Natural killer cell treated with Interleukin-12 subunit alpha and Interleukin-12 subunit beta and Interleukin-15 and Interleukin-18, amount 100 ng/mL, for 72 hours (primary cell): ENCODE results near the gene SRPK2. TPM values are rescaled to one million over a fixed set of nuclear protein-coding genes. Genes with fewer than 3 reads are reported as not detected.
"Not testable (repeated sequence)": the region's sequence is repeated elsewhere in the genome, so short reads cannot be mapped to it uniquely, and the experiment has no call there.

ENCODE experiments used
- ATAC-seq, 2 donors: fragments of 150-1000 bp; cut with Tn5 transposase in 1 of 2; sonication (Bioruptor Pico), chemical (Tn5 transposase) in 1 of 2; 2 replicates each; pipeline ENCODE4 v1.10.0; 2021
- DNase-seq: peaks from one replicate; pipeline ENCODE4 v3.0.0; 2022; ENCODE audit warnings: low spot score
- H3K27ac Mint-ChIP-seq, 2 donors: 1 replicate in 1 of 2; 2 replicates in 1 of 2; pipeline ENCODE4 v1.8.0; 2022; ENCODE audit warnings: mixed read lengths in 2 of 2, mild to moderate bottlenecking in 1 of 2, moderate library complexity in 1 of 2
- H3K27me3 Mint-ChIP-seq, 2 donors: 1 replicate in 1 of 2; 2 replicates in 1 of 2; pipeline ENCODE4 v1.8.0; 2022; ENCODE audit warnings: mixed read lengths in 2 of 2
- H3K36me3 Mint-ChIP-seq: one replicate; pipeline ENCODE4 v1.8.0; 2022; ENCODE audit warnings: mixed read lengths
- H3K4me1 Mint-ChIP-seq, 2 donors: 1 replicate in 1 of 2; 2 replicates in 1 of 2; pipeline ENCODE4 v1.8.0; 2022; ENCODE audit warnings: low read depth in 2 of 2, mixed read lengths in 2 of 2, mild to moderate bottlenecking in 1 of 2
- H3K4me3 Mint-ChIP-seq: one replicate; pipeline ENCODE4 v1.8.0; 2022; ENCODE audit warnings: mixed read lengths
- H3K9me3 Mint-ChIP-seq: 2 replicates; pipeline ENCODE4 v1.8.0; 2022; ENCODE audit warnings: mixed read lengths
- total RNA-seq, 2 donors: library from RNA; stranded (reverse); gene quantifications; one replicate each; pipeline ENCODE4 v1.2.3, GENCODE V29; 2022

SRPK2 gene
- total RNA-seq, 2 donors from 2014 or later: 39.1 to 47.3 TPM

DNA sequence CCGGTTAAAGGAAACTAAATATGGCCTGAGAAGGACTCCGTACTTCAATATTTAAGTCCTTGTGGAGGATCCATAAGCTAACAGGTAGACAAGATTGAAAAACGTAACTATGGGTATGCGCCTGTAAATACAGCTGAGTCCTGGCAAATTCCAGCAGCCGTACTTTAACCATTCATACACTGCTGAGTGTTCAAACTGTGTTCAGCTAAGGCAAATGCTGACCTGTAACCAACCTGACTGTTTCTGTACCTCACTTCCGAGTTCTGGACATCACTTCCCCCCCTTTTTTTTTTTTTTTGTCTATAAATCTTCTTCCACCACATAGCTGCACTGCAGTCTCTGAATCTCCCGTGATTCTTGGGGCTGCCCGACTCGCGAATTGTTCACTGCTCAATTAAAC is 69.1 kb downstream of the SRPK2 start:
- ATAC-seq (no peak), DNase-seq (no peak)
- peak overlapping the region; percentile 11 for H3K4me3 Mint-ChIP-seq
- peak overlapping the region in 1 of 2 donors; percentile 64 for H3K27ac Mint-ChIP-seq
- peaks cover 25 to 36% of the 10 kb centered on the region in 2 donors for H3K4me1 Mint-ChIP-seq
- H3K9me3 Mint-ChIP-seq: no peaks in the 10 kb centered on the region
- no peaks in the 10 kb centered on the region for H3K27me3 Mint-ChIP-seq
- no peaks in the 10 kb centered on the region for H3K36me3 Mint-ChIP-seq

- H3K4me1 Mint-ChIP-seq: peaks cover 18 to 23% of the 10 kb centered on the region in 2 donors
- DNase-seq: no peak
- no peak overlapping the region for H3K4me3 Mint-ChIP-seq
- H3K27me3 Mint-ChIP-seq: no peaks in the 10 kb centered on the region
- no peak overlapping the region for H3K27ac Mint-ChIP-seq
- no peaks in the 10 kb centered on the region for H3K36me3 Mint-ChIP-seq
- H3K9me3 Mint-ChIP-seq: no peaks in the 10 kb centered on the region
- ATAC-seq: no peak
Observed at GRCh38 chr7:105316578-105317344, 72.0 kb downstream of the SRPK2 start.

DNA sequence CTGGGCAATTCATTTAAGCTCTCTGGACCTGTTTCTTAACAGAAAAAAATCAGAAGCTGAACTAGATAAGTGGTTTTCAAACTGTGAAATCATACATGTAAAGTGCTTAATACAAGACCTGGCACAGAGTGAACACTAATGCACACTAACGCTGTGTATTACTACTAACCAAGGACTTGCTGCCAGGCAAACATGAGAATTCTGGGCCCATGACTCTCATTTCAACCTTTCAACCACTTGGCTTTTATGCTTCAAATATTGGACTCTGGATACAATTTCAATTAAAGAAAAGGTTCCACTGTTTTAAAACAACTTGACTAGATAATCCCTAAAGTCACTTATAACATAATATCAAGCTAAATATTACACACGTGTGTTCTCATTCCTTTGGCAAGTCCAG is 73.4 kb downstream of the SRPK2 start:
- ATAC-seq (no peak), DNase-seq (no peak)
- Mint-ChIP-seq H3K4me3 (no peak overlapping the region), H3K4me1 (peaks cover 15 to 17% of the 10 kb centered on the region in 2 donors), H3K27ac (no peak overlapping the region), H3K27me3 (no peaks in the 10 kb centered on the region), H3K9me3 (no peaks in the 10 kb centered on the region), H3K36me3 (no peaks in the 10 kb centered on the region)

DNA sequence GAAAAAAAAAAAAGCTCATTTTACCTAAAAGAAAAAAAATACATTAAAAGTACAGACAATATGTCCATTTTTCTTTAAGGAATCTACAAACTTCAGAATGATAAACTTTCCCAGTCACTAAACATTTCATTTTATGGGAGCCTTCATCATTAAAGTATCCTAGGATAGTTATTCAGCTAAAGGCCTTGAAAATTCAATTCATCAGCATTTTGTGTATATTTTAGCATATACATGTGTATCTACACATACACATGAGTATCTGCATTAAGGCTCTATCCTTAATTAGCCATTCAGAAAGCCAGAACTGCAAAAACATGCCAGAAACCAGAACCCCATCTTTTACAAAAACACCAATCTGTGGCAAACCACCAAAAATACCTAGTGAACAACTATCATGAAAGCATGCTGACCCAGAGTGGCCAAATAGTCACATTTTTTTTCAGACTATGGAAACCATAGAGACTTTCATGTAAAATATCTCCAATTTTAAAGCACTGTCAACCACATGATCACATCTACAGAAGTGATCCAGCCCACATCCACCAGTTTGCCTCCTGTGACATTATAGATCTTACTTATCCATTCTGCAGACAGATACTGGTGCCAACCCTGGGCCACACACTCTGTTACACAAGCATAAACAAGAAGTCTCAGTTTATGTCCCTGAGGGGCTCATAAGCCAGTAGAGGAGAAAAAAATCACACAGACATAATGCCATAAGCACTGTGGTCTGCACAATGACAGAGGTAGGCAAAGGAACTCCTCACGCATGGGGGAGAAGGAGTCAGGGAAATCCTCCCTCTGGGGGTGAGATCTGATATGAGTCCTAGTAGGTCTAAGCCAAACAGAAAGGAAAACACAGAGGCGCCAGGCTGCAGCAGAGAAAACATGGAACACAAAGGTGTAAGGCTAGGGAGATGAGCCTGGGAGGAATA is 79.2 kb downstream of the SRPK2 start:
- no peak for DNase-seq
- no peaks in the 10 kb centered on the region for H3K27me3 Mint-ChIP-seq
- peak overlapping the region; percentile 24 for H3K4me3 Mint-ChIP-seq
- H3K4me1 Mint-ChIP-seq: peaks cover 37 to 51% of the 10 kb centered on the region in 2 donors
- ATAC-seq: peak; percentile 59 to 69
- peak overlapping the region; percentile 29 to 56 for H3K27ac Mint-ChIP-seq
- no peaks in the 10 kb centered on the region for H3K36me3 Mint-ChIP-seq
- H3K9me3 Mint-ChIP-seq: no peaks in the 10 kb centered on the region

GRCh38 chr7:105307163-105307672 is 81.5 kb downstream of the SRPK2 start:
- Mint-ChIP-seq H3K4me3 (peak overlapping the region; percentile 29), H3K27me3 (no peaks in the 10 kb centered on the region), H3K9me3 (no peaks in the 10 kb centered on the region), H3K27ac (peak overlapping the region; percentile 30 to 54), H3K4me1 (peaks cover 43 to 61% of the 10 kb centered on the region in 2 donors), H3K36me3 (no peaks in the 10 kb centered on the region)
- DNase-seq: no peak
- ATAC-seq: no peak

- DNase-seq: no peak
- peak; percentile 48 to 72 for ATAC-seq
- Mint-ChIP-seq H3K4me1 (peaks cover 47 to 61% of the 10 kb centered on the region in 2 donors), H3K9me3 (no peaks in the 10 kb centered on the region), H3K27ac (peak overlapping the region; percentile 30 to 54), H3K4me3 (peak overlapping the region; percentile 29), H3K27me3 (no peaks in the 10 kb centered on the region), H3K36me3 (no peaks in the 10 kb centered on the region)
Observed at GRCh38 chr7:105306298-105306748, 82.4 kb downstream of the SRPK2 start.

GRCh38 chr7:105305633-105306032 is 83.1 kb downstream of the SRPK2 start:
- peaks cover 47 to 60% of the 10 kb centered on the region in 2 donors for H3K4me1 Mint-ChIP-seq
- DNase-seq (no peak), ATAC-seq (no peak)
- no peaks in the 10 kb centered on the region for H3K36me3 Mint-ChIP-seq
- H3K27me3 Mint-ChIP-seq: no peaks in the 10 kb centered on the region
- peak overlapping the region; percentile 29 for H3K4me3 Mint-ChIP-seq
- H3K27ac Mint-ChIP-seq: peak overlapping the region; percentile 30 to 54
- no peaks in the 10 kb centered on the region for H3K9me3 Mint-ChIP-seq

DNA sequence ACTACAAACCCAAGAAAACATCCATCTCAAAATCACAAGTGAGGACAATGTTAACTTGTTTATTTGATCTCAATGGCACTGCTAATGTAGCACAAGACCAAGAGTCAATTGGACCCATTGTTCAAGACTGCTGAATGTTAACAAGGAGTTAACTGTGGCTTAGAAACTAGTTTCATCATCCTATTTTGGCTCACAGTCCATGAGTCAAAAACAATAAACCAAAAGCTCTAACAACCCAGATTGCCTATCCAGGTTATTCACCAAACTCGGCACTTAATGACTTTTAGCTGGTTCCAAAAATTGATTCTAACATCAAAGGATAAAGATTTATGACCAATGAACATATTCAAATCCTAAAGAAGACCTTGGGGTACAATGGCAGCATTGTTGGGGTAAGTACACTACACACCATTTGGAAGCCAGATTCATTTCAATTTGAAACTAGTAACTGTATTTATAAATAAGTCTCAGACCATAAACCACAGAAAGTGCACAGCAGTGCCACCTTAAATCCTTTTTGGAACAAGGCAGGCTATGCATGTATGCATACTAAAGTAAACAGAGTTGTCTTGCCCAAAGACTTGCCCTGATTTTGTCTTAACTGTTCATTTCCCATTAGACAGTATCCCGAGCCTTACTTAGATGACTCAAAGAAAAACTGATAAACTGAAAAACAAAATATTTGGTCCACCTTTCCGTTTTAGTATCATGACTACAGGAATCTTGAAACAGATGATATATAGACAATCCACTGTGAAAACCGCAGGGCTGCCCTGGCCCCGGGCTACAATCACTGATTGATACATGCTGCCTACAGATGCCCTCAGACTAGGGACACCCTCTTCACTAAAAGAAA is 84.5 kb downstream of the SRPK2 start:
- ATAC-seq: peak in 1 of 2 donors; percentile 64
- DNase-seq: no peak
- Mint-ChIP-seq H3K27ac (peak overlapping the region in 1 of 2 donors; percentile 54), H3K27me3 (no peaks in the 10 kb centered on the region), H3K4me3 (peak overlapping the region; percentile 20), H3K9me3 (no peaks in the 10 kb centered on the region), H3K36me3 (no peaks in the 10 kb centered on the region), H3K4me1 (peaks cover 45 to 63% of the 10 kb centered on the region in 2 donors)

DNA sequence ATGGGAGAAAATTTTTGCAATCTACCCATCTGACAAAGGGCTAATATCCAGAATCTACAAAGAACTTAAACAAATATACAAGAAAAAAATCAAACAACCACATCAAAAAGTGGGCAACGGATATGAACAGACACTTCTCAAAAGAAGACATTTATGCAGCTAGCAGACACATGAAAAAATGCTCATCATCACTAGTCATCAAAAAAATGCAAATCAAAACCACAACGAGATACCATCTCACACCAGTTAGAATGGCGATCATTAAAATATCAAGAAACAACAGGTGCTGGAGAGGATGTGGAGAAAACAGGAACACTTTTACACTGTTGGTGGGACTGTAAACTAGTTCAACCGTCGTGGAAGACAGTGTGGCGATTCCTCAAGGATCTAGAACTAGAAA is 88.1 kb downstream of the SRPK2 start:
- Mint-ChIP-seq H3K27ac (peak overlapping the region; percentile 67 to 71), H3K4me3 (peak overlapping the region; percentile 38), H3K4me1 (peaks cover 48 to 60% of the 10 kb centered on the region in 2 donors)
- not testable (repeated sequence) for H3K9me3 Mint-ChIP-seq, H3K27me3 Mint-ChIP-seq, DNase-seq, H3K36me3 Mint-ChIP-seq, ATAC-seq

- Mint-ChIP-seq H3K27me3 (no peaks in the 10 kb centered on the region), H3K36me3 (no peaks in the 10 kb centered on the region), H3K4me1 (peaks cover 44 to 48% of the 10 kb centered on the region in 2 donors), H3K27ac (peak overlapping the region; percentile 86 to 95), H3K9me3 (no peaks in the 10 kb centered on the region), H3K4me3 (peak overlapping the region; percentile 72)
- peak; percentile 92 to 93 for ATAC-seq
- DNase-seq: no peak
Observed at GRCh38 chr7:105298439-105298894, 90.3 kb downstream of the SRPK2 start.

GRCh38 chr7:105297985-105298384 is 90.7 kb downstream of the SRPK2 start:
- Mint-ChIP-seq H3K4me1 (peaks cover 44 to 48% of the 10 kb centered on the region in 2 donors), H3K27me3 (no peaks in the 10 kb centered on the region), H3K27ac (peak overlapping the region; percentile 86 to 95), H3K4me3 (peak overlapping the region; percentile 72), H3K9me3 (no peaks in the 10 kb centered on the region), H3K36me3 (no peaks in the 10 kb centered on the region)
- DNase-seq (no peak), ATAC-seq (peak; percentile 76 to 93)

DNA sequence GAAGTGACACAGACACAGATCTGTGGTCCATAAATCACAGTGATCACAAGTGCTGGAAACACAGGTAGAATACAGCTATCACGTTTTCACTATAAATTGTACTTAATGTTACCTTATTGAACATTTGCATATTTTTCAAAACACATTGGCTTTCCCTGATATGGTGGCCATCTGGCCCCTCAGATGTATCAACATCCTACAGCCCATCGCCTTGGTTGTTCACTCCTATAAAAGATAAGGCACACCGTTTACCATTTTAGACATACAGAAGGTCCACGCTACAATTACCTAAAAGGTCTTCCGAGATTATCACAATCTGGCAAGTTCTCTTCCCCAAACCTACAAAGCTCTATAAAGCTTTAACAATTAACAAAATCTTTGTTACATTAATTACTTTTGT is 91.4 kb downstream of the SRPK2 start:
- no peak overlapping the region for H3K4me3 Mint-ChIP-seq
- H3K27ac Mint-ChIP-seq: peak overlapping the region; percentile 86 to 95

GRCh38 chr7:105296491-105296890 is 92.2 kb downstream of the SRPK2 start:
- H3K36me3 Mint-ChIP-seq: no peaks in the 10 kb centered on the region
- H3K9me3 Mint-ChIP-seq: no peaks in the 10 kb centered on the region
- peaks cover 41 to 48% of the 10 kb centered on the region in 2 donors for H3K4me1 Mint-ChIP-seq
- H3K4me3 Mint-ChIP-seq: no peak overlapping the region
- peak overlapping the region; percentile 59 to 95 for H3K27ac Mint-ChIP-seq
- H3K27me3 Mint-ChIP-seq: no peaks in the 10 kb centered on the region
- ATAC-seq: no peak
- DNase-seq: no peak

More for the DNA sequence above, 91.4 kb downstream of the SRPK2 start:
- no peaks in the 10 kb centered on the region for H3K36me3 Mint-ChIP-seq
- H3K4me1 Mint-ChIP-seq: peaks cover 44 to 48% of the 10 kb centered on the region in 2 donors
- no peaks in the 10 kb centered on the region for H3K9me3 Mint-ChIP-seq
- ATAC-seq (no peak), DNase-seq (no peak)
- H3K27me3 Mint-ChIP-seq: no peaks in the 10 kb centered on the region
